PFSK-1 (cell line): ENCODE results near the gene CDC42EP3.

Experiments
- POLR2AphosphoS5 ChIP-seq: IDR thresholded peaks from 2 replicates; pipeline ENCODE4 v1.6.1; 2012; ENCODE audit warnings: low read depth, mild to moderate bottlenecking, control low read depth, low read length, moderate library complexity
- SIN3A ChIP-seq: IDR thresholded peaks from 2 replicates; pipeline ENCODE4 v1.6.1; 2012; ENCODE audit warnings: mild to moderate bottlenecking, low read length, moderate library complexity, borderline replicate concordance; ENCODE audit not compliant: insufficient read depth
- TAF1 ChIP-seq: IDR thresholded peaks from 2 replicates; pipeline ENCODE4 v1.6.1; 2012; ENCODE audit warnings: low read length, control low read depth, borderline replicate concordance; ENCODE audit not compliant: insufficient read depth
- TF ChIP-seq, protein P1 (sequence below), 2 experiments: IDR thresholded peaks; 2 replicates each; pipeline versions ENCODE4 v1.6.1 to v1.8.0; 2011 to 2012; ENCODE audit warnings: low read depth in 2 of 2, low read length in 2 of 2, control low read depth in 1 of 2, inconsistent platforms in 1 of 2, mild to moderate bottlenecking in 1 of 2, moderate library complexity in 1 of 2; ENCODE audit not compliant: insufficient read depth in 1 of 2

DNA sequence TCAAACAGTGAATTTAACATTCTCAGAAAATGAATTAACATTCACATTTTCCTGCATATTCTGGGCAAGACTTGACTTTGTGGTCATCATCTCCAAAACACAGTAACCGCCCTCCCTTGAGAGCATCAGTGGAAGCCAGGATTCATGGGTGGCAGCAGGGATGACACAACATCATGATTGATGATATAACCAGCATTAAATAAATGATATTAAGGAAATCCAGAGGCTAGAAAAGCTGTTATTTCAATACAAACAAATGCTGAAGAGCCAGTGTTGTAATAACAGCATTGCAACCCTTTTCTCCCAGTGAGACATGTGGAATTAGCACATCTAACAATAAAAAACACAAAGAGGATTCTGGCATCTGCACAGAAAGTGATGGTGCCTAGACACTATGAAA lies 41.1 kb downstream of the CDC42EP3 start:
- TF ChIP-seq POLR2AphosphoS5 (no peak), TAF1 (no peak), SIN3A (no peak)
- TF ChIP-seq, protein P1, sequence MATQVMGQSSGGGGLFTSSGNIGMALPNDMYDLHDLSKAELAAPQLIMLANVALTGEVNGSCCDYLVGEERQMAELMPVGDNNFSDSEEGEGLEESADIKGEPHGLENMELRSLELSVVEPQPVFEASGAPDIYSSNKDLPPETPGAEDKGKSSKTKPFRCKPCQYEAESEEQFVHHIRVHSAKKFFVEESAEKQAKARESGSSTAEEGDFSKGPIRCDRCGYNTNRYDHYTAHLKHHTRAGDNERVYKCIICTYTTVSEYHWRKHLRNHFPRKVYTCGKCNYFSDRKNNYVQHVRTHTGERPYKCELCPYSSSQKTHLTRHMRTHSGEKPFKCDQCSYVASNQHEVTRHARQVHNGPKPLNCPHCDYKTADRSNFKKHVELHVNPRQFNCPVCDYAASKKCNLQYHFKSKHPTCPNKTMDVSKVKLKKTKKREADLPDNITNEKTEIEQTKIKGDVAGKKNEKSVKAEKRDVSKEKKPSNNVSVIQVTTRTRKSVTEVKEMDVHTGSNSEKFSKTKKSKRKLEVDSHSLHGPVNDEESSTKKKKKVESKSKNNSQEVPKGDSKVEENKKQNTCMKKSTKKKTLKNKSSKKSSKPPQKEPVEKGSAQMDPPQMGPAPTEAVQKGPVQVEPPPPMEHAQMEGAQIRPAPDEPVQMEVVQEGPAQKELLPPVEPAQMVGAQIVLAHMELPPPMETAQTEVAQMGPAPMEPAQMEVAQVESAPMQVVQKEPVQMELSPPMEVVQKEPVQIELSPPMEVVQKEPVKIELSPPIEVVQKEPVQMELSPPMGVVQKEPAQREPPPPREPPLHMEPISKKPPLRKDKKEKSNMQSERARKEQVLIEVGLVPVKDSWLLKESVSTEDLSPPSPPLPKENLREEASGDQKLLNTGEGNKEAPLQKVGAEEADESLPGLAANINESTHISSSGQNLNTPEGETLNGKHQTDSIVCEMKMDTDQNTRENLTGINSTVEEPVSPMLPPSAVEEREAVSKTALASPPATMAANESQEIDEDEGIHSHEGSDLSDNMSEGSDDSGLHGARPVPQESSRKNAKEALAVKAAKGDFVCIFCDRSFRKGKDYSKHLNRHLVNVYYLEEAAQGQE (IDR thresholded peaks at IDR 0.05; ENCODE audit: insufficient read depth in 1 of 2, low read depth in 2 of 2, low read length in 2 of 2) = no peak
